Glutamatergic neuron (in vitro differentiated cells): Measurements from ENCODE around the gene IFFO2. TPM values are rescaled to one million over a fixed set of nuclear protein-coding genes. Genes with fewer than 3 reads are reported as not detected.

Experiments used
- DNase-seq: peaks from one replicate; pipeline ENCODE4 v3.0.0; 2022
- H3K27ac Mint-ChIP-seq: one replicate; pipeline ENCODE4 v1.8.0; 2020; ENCODE audit warnings: mild to moderate bottlenecking, mixed read lengths, inconsistent platforms; ENCODE audit not compliant: unreplicated experiment
- H3K27me3 Mint-ChIP-seq: one replicate; pipeline ENCODE4 v1.8.0; 2020; ENCODE audit warnings: mild to moderate bottlenecking, moderate library complexity, mixed read lengths, inconsistent platforms; ENCODE audit not compliant: unreplicated experiment
- H3K36me3 Mint-ChIP-seq: one replicate; pipeline ENCODE4 v1.8.0; 2020; ENCODE audit warnings: mild to moderate bottlenecking, mixed read lengths, inconsistent platforms; ENCODE audit not compliant: unreplicated experiment
- H3K4me1 Mint-ChIP-seq: one replicate; pipeline ENCODE4 v1.8.0; 2020; ENCODE audit warnings: mild to moderate bottlenecking, low read depth, mixed read lengths, inconsistent platforms; ENCODE audit not compliant: unreplicated experiment
- H3K4me3 Mint-ChIP-seq: one replicate; pipeline ENCODE4 v1.8.0; 2020; ENCODE audit warnings: mild to moderate bottlenecking, mixed read lengths, inconsistent platforms; ENCODE audit not compliant: unreplicated experiment
- H3K9me3 Mint-ChIP-seq: one replicate; pipeline ENCODE4 v1.8.0; 2020; ENCODE audit warnings: mild to moderate bottlenecking, moderate library complexity, mixed read lengths, inconsistent platforms; ENCODE audit not compliant: unreplicated experiment
- total RNA-seq: library from RNA; stranded (reverse); fragmentation: NEBNext Ultra II Directional; extraction: Animal tissue kit (Norgen Biotek cat#: 25700); gene quantifications from one replicate; pipeline ENCODE4 v1.2.1, GENCODE V29; 2021; ENCODE audit not compliant: unreplicated experiment
- TF ChIP-seq, protein P1 (sequence below): fragments of 200-600 bp; sonication (generic); IDR thresholded peaks from one replicate; pipeline ENCODE4 v1.5.0; 2021; ENCODE audit not compliant: partially characterized antibody, unreplicated experiment

IFFO2 gene
- total RNA-seq, 1 donor from 2014 or later, result 107 TPM

DNA sequence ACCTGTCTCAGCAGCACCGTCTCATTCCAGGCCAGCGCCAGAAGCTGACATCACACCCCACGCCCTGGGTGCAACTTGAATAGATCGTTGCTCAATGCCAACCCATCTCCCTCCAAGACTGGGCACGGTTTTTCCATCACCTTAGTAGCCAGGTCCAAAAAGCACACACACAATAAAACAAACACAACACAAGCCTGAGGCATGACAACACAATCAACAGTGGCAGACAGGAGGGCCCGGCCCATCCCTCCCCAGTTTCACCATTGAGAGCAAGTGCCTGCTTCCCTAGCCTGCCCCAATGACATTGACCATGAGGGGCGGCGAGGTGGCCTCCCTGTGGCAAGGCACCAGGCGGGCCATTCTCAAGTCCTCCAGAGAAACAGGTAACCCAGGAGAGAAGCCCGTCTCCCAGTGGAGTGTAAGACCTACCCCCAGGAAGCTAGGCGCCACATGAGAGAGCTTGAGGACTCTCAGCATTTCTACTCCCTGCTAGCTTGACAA is 2.7 kb downstream of the IFFO2 start:
- TF ChIP-seq, protein P1, sequence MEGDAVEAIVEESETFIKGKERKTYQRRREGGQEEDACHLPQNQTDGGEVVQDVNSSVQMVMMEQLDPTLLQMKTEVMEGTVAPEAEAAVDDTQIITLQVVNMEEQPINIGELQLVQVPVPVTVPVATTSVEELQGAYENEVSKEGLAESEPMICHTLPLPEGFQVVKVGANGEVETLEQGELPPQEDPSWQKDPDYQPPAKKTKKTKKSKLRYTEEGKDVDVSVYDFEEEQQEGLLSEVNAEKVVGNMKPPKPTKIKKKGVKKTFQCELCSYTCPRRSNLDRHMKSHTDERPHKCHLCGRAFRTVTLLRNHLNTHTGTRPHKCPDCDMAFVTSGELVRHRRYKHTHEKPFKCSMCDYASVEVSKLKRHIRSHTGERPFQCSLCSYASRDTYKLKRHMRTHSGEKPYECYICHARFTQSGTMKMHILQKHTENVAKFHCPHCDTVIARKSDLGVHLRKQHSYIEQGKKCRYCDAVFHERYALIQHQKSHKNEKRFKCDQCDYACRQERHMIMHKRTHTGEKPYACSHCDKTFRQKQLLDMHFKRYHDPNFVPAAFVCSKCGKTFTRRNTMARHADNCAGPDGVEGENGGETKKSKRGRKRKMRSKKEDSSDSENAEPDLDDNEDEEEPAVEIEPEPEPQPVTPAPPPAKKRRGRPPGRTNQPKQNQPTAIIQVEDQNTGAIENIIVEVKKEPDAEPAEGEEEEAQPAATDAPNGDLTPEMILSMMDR, result no peak
- Mint-ChIP-seq H3K9me3 (peaks cover 12% of the 10 kb centered on the region), H3K4me1 (peaks cover 38% of the 10 kb centered on the region), H3K4me3 (peak overlapping the region; percentile 94), H3K27ac (peak overlapping the region; percentile 93), H3K36me3 (peaks cover 6% of the 10 kb centered on the region), H3K27me3 (peaks cover 21% of the 10 kb centered on the region)
- DNase-seq, result no peak

DNA sequence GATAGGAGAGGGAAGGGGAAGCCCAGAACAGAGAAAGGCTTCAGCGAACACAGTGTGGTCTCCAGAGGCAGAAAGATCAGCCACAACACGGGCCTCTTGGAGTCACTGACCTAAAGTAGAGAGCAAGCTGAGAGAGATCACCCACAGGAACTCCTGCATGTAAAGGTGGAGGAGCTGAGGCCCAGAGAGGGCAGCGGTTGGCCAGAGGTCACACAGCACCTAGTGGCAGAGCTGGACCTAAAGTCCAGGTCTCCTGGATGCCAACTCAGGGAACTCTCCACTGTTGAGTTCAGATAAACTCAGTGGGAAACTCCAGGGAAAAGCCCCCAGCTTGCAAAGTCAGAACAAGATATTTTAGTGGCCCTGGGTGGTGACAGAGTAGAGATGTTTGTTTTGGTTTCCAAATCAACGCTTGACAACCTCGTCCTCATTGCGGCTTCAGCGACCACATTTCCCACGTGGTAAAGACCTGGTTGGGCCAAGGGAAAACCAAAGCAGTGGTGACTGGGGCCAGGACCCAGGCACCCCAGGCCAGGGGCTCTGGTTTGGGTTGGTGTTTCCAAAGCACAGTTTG is 4.6 kb downstream of the IFFO2 start:
- peaks cover 56% of the 10 kb centered on the region for H3K4me1 Mint-ChIP-seq
- peaks cover 18% of the 10 kb centered on the region for H3K27me3 Mint-ChIP-seq

DNA sequence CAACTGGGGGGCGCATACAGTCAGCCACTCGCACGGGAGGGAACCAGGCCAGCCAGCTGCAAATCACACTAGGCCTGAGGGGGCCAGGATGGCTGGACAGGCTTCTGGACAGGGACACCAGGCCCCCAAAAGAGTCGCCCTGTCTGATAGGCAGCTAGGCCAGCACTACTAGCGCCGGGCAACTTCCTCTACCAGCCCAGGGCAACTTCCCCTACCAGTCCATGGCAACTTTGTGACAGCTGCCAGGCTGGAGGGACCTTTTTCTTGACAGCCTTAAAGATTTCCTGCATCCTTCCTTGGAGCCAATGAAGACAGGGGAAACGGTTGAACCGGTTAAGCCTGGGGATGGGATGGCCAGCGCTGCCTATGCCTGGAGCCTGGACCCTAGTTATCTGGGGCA is 5.1 kb downstream of the IFFO2 start:
- H3K27me3 Mint-ChIP-seq, result peaks cover 21% of the 10 kb centered on the region
- peak overlapping the region; percentile 94 for H3K4me3 Mint-ChIP-seq
- H3K36me3 Mint-ChIP-seq, result no peaks in the 10 kb centered on the region
- DNase-seq, result no peak
- peaks cover 60% of the 10 kb centered on the region for H3K4me1 Mint-ChIP-seq
- peak overlapping the region; percentile 96 for H3K27ac Mint-ChIP-seq
- peaks cover 12% of the 10 kb centered on the region for H3K9me3 Mint-ChIP-seq
- TF ChIP-seq, protein P1, result no peak

More for the DNA sequence above, 4.6 kb downstream of the IFFO2 start:
- H3K36me3 Mint-ChIP-seq, result no peaks in the 10 kb centered on the region
- TF ChIP-seq, protein P1, result no peak
- DNase-seq, result no peak
- H3K27ac Mint-ChIP-seq, result peak overlapping the region; percentile 96
- peak overlapping the region; percentile 94 for H3K4me3 Mint-ChIP-seq
- H3K9me3 Mint-ChIP-seq, result peaks cover 10% of the 10 kb centered on the region

DNA sequence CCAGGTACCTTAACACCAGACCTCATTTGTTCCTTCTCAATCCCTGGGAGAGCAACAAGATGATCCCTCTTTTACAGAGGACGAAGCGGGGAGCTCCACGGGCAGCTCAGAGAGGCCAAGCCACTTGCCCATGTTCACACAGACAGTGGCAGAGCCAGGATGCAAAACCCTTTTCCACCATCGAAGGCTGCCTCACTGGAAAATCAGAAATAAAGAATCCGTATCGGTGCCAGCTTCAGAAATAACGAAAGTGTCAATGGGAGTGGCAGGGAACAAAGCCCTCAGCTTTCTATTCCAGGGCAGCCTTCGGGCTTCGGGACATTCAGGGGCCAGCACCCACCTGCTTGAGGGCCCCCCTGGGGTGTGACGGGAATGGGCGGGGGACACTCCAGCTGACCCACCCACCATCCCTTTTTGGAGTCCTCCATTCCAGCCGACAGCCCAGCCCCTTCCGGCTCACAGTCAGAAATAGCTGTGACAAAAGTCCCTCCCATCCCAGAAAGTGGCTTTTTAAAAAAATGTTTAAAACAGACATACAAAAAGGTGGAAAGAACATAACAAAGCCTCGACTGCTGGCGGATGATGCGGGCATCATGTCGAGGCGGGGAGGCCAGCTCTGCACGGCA is 6.0 kb downstream of the IFFO2 start:
- TF ChIP-seq, protein P1, result no peak

More for the DNA sequence above, 6.0 kb downstream of the IFFO2 start:
- H3K36me3 Mint-ChIP-seq, result no peaks in the 10 kb centered on the region
- H3K27me3 Mint-ChIP-seq, result peaks cover 22% of the 10 kb centered on the region
- peaks cover 12% of the 10 kb centered on the region for H3K9me3 Mint-ChIP-seq
- peak overlapping the region; percentile 94 for H3K4me3 Mint-ChIP-seq
- DNase-seq, result no peak
- peaks cover 65% of the 10 kb centered on the region for H3K4me1 Mint-ChIP-seq
- H3K27ac Mint-ChIP-seq, result peak overlapping the region; percentile 96
